SK-N-SH treated with all-trans-retinoic acid at 6 μM for 48 hours (cell line): Measurements from ENCODE around the gene ABCA12.

ENCODE experiments used
- ATAC-seq: fragments of 200-7000 bp; cut with Tn5 transposase; 3 replicates; pipeline ENCODE4 v1.9.1; 2020; ENCODE audit warnings: mild to moderate bottlenecking, moderate library complexity
- ARNTL ChIP-seq: fragments of 450-650 bp; formaldehyde crosslinking; IDR thresholded peaks from 2 replicates; pipeline ENCODE4 v1.5.0; 2020; ENCODE audit warnings: low read depth, mild to moderate bottlenecking, moderate library complexity, borderline replicate concordance
- BACH2 ChIP-seq: fragments of 250-450 bp; sonication (Bioruptor Pico); IDR thresholded peaks from 2 replicates; pipeline ENCODE4 v1.9.0; 2021; ENCODE audit warnings: mild to moderate bottlenecking, borderline replicate concordance
- CREB5 ChIP-seq: fragments of 250-450 bp; sonication (Bioruptor Pico); IDR thresholded peaks from 2 replicates; pipeline ENCODE4 v1.5.1; 2020; ENCODE audit warnings: low read depth, mild to moderate bottlenecking, moderate library complexity
- CSDC2 ChIP-seq: fragments of 250-450 bp; sonication (Bioruptor Pico); IDR thresholded peaks from 2 replicates; pipeline ENCODE4 v1.5.0; 2020; ENCODE audit warnings: mild to moderate bottlenecking, moderate library complexity
- ESRRG ChIP-seq: fragments of 250-450 bp; sonication (Bioruptor Pico); IDR thresholded peaks from 2 replicates; pipeline ENCODE4 v1.6.1; 2021; ENCODE audit warnings: mild to moderate bottlenecking
- GLIS3 ChIP-seq: fragments of 250-450 bp; sonication (Bioruptor Pico); IDR thresholded peaks from 2 replicates; pipeline ENCODE4 v1.5.0; 2020; ENCODE audit warnings: mild to moderate bottlenecking, moderate library complexity
- ISL1 ChIP-seq: fragments of 250-450 bp; sonication (Bioruptor Pico); IDR thresholded peaks from 2 replicates; pipeline ENCODE4 v2.1.2; 2022; ENCODE audit warnings: mild to moderate bottlenecking, moderate library complexity
- OSR1 ChIP-seq: fragments of 250-450 bp; sonication (Bioruptor Pico); IDR thresholded peaks from 2 replicates; pipeline ENCODE4 v1.8.0; 2022; ENCODE audit warnings: moderate library complexity, mild to moderate bottlenecking, inconsistent platforms
- PATZ1 ChIP-seq: fragments of 250-450 bp; sonication (Bioruptor Pico); IDR thresholded peaks from 2 replicates; pipeline ENCODE4 v1.8.0; 2020; ENCODE audit warnings: mild to moderate bottlenecking, moderate library complexity, borderline replicate concordance
- RARB ChIP-seq: fragments of 250-450 bp; sonication (Bioruptor Pico); IDR thresholded peaks from 2 replicates; pipeline ENCODE4 v1.8.0; 2021; ENCODE audit warnings: mild to moderate bottlenecking, moderate library complexity
- SNAI2 ChIP-seq: fragments of 250-450 bp; sonication (Bioruptor Pico); IDR thresholded peaks from 2 replicates; pipeline ENCODE4 v1.5.0; 2020; ENCODE audit warnings: mild to moderate bottlenecking, moderate library complexity
- TCF4 ChIP-seq: fragments of 250-450 bp; sonication (Bioruptor Pico); IDR thresholded peaks from 2 replicates; pipeline ENCODE4 v1.8.0; 2021; ENCODE audit warnings: mild to moderate bottlenecking, moderate library complexity, borderline replicate concordance
- TOX ChIP-seq: fragments of 250-450 bp; sonication (Bioruptor Pico); IDR thresholded peaks from 2 replicates; pipeline ENCODE4 v1.8.0; 2021; ENCODE audit warnings: mild to moderate bottlenecking, moderate library complexity, borderline replicate concordance
- TSHZ2 ChIP-seq: fragments of 250-450 bp; sonication (Bioruptor Pico); IDR thresholded peaks from 2 replicates; pipeline ENCODE4 v1.5.0; 2020; ENCODE audit warnings: mild to moderate bottlenecking, moderate library complexity
- ZC3H10 ChIP-seq: fragments of 250-450 bp; sonication (Bioruptor Pico); IDR thresholded peaks from 2 replicates; pipeline ENCODE4 v1.5.1; 2021; ENCODE audit warnings: mild to moderate bottlenecking, moderate library complexity
- ZFP3 ChIP-seq: fragments of 250-450 bp; sonication (Bioruptor Pico); IDR thresholded peaks from 2 replicates; pipeline ENCODE4 v1.5.0; 2020; ENCODE audit warnings: mild to moderate bottlenecking, moderate library complexity
- ZFP30 ChIP-seq: fragments of 450-650 bp; formaldehyde crosslinking; IDR thresholded peaks from 2 replicates; pipeline ENCODE4 v1.5.0; 2022; ENCODE audit warnings: mild to moderate bottlenecking, moderate library complexity
- ZNF565 ChIP-seq: fragments of 450-650 bp; formaldehyde crosslinking; conservative IDR thresholded peaks from 2 replicates; pipeline ENCODE4 v1.5.0; 2020; ENCODE audit warnings: low read depth, mild to moderate bottlenecking, moderate library complexity
- ZNF70 ChIP-seq: fragments of 450-650 bp; formaldehyde crosslinking; IDR thresholded peaks from 2 replicates; pipeline ENCODE4 v1.5.0; 2020; ENCODE audit warnings: mild to moderate bottlenecking, moderate library complexity
- TF ChIP-seq, protein P1 (sequence below): fragments of 250-450 bp; sonication (Bioruptor Pico); IDR thresholded peaks from 2 replicates; pipeline ENCODE4 v1.8.0; 2021; ENCODE audit warnings: low read depth, mild to moderate bottlenecking, moderate library complexity, borderline replicate concordance
- TF ChIP-seq, protein P2 (sequence below): fragments of 250-450 bp; sonication (Bioruptor Pico); IDR thresholded peaks from 2 replicates; pipeline ENCODE4 v1.5.1; 2021; ENCODE audit warnings: mild to moderate bottlenecking, moderate library complexity

The ABCA12 gene

DNA sequence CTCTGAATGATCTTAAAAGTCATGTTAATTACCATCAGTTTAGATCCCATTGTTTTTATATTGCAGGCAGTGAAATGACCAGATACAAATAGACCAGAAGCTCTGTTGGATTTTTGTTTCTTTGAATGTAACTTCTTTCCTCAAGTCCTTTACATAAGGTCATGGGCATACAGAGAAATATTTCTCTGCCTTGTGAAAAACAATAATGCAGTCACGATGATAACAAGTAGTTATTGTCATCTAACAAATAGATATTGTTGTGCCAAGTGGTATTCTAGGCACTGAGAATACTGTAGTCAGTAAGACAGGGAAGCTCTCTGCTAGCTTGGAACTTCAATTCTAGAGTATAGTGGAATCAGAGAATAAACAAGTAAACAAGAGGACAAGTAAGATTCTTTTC lies 234.2 kb downstream of the ABCA12 start (continued):
- TF ChIP-seq ESRRG, result no peak
- TF ChIP-seq ARNTL (CRISPR knock-in tag), result no peak
- no peak for TF ChIP-seq PATZ1
- no peak for TF ChIP-seq ZNF70 (CRISPR knock-in tag)
- no peak for TF ChIP-seq CREB5 (CRISPR knock-in tag)

GRCh38 chr2:214902286-214902685 lies 236.1 kb downstream of the ABCA12 start:
- no peak for ATAC-seq

DNA sequence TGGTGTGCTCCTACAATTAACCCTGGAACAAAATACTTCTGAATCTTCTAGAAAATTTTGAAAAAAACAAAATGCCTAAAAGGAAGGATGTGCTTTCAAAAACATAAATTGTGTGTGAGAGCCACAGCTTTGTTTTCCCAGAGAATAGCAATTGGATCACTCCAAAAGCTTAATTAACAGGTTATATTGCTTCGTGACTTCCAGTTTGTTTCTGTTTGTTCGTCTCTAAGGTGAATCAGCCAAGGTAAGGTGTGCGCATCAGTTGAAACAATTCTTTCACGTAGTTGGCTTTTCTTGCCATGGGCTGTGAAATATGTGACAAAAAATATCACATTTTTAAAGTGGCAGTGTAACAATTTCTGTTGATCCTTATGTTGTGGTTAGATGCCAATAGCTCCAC lies 238.7 kb downstream of the ABCA12 start:
- no peak for ATAC-seq
- TF ChIP-seq GLIS3 (CRISPR knock-in tag) (no peak), ISL1 (CRISPR knock-in tag) (no peak), ZC3H10 (CRISPR knock-in tag) (no peak), CSDC2 (CRISPR knock-in tag) (no peak), ZNF70 (CRISPR knock-in tag) (no peak), PATZ1 (no peak), ESRRG (no peak), ZFP3 (no peak), CREB5 (CRISPR knock-in tag) (no peak), RARB (CRISPR knock-in tag) (no peak), TSHZ2 (no peak), OSR1 (no peak), ZFP30 (no peak), SNAI2 (CRISPR knock-in tag) (no peak), BACH2 (no peak), TOX (no peak), ZNF565 (CRISPR knock-in tag) (no peak), TCF4 (no peak)
- TF ChIP-seq, protein P1, sequence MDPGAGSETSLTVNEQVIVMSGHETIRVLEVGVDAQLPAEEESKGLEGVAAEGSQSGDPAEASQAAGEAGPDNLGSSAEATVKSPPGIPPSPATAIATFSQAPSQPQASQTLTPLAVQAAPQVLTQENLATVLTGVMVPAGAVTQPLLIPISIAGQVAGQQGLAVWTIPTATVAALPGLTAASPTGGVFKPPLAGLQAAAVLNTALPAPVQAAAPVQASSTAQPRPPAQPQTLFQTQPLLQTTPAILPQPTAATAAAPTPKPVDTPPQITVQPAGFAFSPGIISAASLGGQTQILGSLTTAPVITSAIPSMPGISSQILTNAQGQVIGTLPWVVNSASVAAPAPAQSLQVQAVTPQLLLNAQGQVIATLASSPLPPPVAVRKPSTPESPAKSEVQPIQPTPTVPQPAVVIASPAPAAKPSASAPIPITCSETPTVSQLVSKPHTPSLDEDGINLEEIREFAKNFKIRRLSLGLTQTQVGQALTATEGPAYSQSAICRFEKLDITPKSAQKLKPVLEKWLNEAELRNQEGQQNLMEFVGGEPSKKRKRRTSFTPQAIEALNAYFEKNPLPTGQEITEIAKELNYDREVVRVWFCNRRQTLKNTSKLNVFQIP (CRISPR knock-in tag), result no peak
- TF ChIP-seq, protein P2, sequence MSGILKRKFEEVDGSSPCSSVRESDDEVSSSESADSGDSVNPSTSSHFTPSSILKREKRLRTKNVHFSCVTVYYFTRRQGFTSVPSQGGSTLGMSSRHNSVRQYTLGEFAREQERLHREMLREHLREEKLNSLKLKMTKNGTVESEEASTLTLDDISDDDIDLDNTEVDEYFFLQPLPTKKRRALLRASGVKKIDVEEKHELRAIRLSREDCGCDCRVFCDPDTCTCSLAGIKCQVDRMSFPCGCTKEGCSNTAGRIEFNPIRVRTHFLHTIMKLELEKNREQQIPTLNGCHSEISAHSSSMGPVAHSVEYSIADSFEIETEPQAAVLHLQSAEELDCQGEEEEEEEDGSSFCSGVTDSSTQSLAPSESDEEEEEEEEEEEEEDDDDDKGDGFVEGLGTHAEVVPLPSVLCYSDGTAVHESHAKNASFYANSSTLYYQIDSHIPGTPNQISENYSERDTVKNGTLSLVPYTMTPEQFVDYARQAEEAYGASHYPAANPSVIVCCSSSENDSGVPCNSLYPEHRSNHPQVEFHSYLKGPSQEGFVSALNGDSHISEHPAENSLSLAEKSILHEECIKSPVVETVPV, result no peak

More at GRCh38 chr2:214902286-214902685, 236.1 kb downstream of the ABCA12 start:
- peak; percentile 51; the same call in 1 of the 2 replicates for TF ChIP-seq TCF4
- TF ChIP-seq GLIS3 (CRISPR knock-in tag), result no peak
